Vagina (tissue), 2 donors: ENCODE results near the gene RANGAP1. TPM values are rescaled to one million over a fixed set of nuclear protein-coding genes. Genes with fewer than 3 reads are reported as not detected.

ENCODE experiments used
- DNase-seq, 2 donors: peaks; one replicate each; pipeline ENCODE4 v3.0.0-alpha.2; 2017; ENCODE audit errors: extremely low spot score in 2 of 2
- H3K27ac ChIP-seq: fragments of 200-600 bp; sonication (generic); one replicate; pipeline ENCODE4 v1.5.1; 2019
- H3K27me3 ChIP-seq: fragments of 200-600 bp; sonication (generic); one replicate; pipeline ENCODE4 v1.5.1; 2019
- H3K36me3 ChIP-seq, 2 donors: fragments of 200-600 bp; sonication (generic); one replicate each; pipeline ENCODE4 v1.5.1; 2017 to 2019
- H3K4me1 ChIP-seq: fragments of 200-600 bp; sonication (generic); one replicate; pipeline ENCODE4 v1.5.1; 2019
- H3K4me3 ChIP-seq, 2 donors: fragments of 200-600 bp; sonication (generic); 1 replicate in 1 of 2; 2 replicates in 1 of 2; pipeline ENCODE4 v1.5.1; 2016 to 2019
- H3K9me3 ChIP-seq: fragments of 200-600 bp; sonication (generic); one replicate; pipeline ENCODE4 v1.5.1; 2019
- CTCF ChIP-seq, 3 experiments: fragments of 450-650 bp in 2 of 3; fragments of 200-600 bp in 1 of 3; sonication (generic) in 1 of 3; IDR thresholded peaks; one replicate each; pipeline ENCODE4 v1.5.1; 2017 to 2019; ENCODE audit warnings: antibody characterized with exemption in 3 of 3, mild to moderate bottlenecking in 2 of 3, moderate library complexity in 2 of 3
- POLR2A ChIP-seq, 2 donors: fragments of 450-650 bp; IDR thresholded peaks; one replicate each; pipeline ENCODE4 v1.6.1; 2017; ENCODE audit warnings: antibody characterized with exemption in 2 of 2, mild to moderate bottlenecking in 2 of 2, moderate library complexity in 2 of 2
- POLR2AphosphoS5 ChIP-seq, 2 donors: sonication (generic); formaldehyde crosslinking; IDR thresholded peaks; one replicate each; pipeline ENCODE4 v1.9.0; 2017; ENCODE audit warnings: antibody characterized with exemption in 2 of 2, mild to moderate bottlenecking in 2 of 2, low read depth in 1 of 2; ENCODE audit not compliant: insufficient read depth in 1 of 2
- intact Hi-C: fragments of 100-400 bp; cut with DNase I; formaldehyde crosslinking; loops from one replicate; pipeline ENCODE4 v1.15.1; 2023
- total RNA-seq: library from RNA; depleted of rRNA; stranded (reverse); fragments of >200 nt; gene quantifications from one replicate; pipeline ENCODE4 v1.2.3, GENCODE V29; 2016

The RANGAP1 gene
- total RNA-seq, 1 donor from 2014 or later, result 45.7 TPM

GRCh38 chr22:41332217-41332939, 46.4 kb upstream of the RANGAP1 start:
- DNase-seq, result no peak
- Histone ChIP-seq H3K4me3 (no peak overlapping the region), H3K27me3 (no peaks in the 10 kb centered on the region), H3K27ac (no peak overlapping the region), H3K4me1 (no peaks in the 10 kb centered on the region), H3K36me3 (peaks cover 0 to 50% of the 10 kb centered on the region in 2 donors), H3K9me3 (no peaks in the 10 kb centered on the region)
- no peak for TF ChIP-seq CTCF (IDR thresholded peaks at IDR 0.05)
- TF ChIP-seq POLR2AphosphoS5 (IDR thresholded peaks at IDR 0.05; ENCODE audit: insufficient read depth in 1 of 2, low read depth in 1 of 2), result no peak
- no peak for TF ChIP-seq POLR2A (IDR thresholded peaks at IDR 0.05)
- intact Hi-C loops, result loop anchor here (1.0 kb wide), 1 partner anchor 109 kb away; no protein-coding TSS in a partner anchor

GRCh38 chr22:41330169-41330568, 44.2 kb upstream of the RANGAP1 start:
- intact Hi-C loops, result no loop called here
- H3K27me3 ChIP-seq, result no peaks in the 10 kb centered on the region
- H3K4me3 ChIP-seq, result no peak overlapping the region
- TF ChIP-seq POLR2A (IDR thresholded peaks at IDR 0.05), result no peak
- TF ChIP-seq CTCF (IDR thresholded peaks at IDR 0.05), result no peak
- no peak for TF ChIP-seq POLR2AphosphoS5 (IDR thresholded peaks at IDR 0.05; ENCODE audit: insufficient read depth in 1 of 2, low read depth in 1 of 2)
- H3K36me3 ChIP-seq, result peaks cover 0 to 70% of the 10 kb centered on the region in 2 donors
- no peaks in the 10 kb centered on the region for H3K9me3 ChIP-seq
- DNase-seq, result no peak
- H3K27ac ChIP-seq, result no peak overlapping the region
- H3K4me1 ChIP-seq, result no peaks in the 10 kb centered on the region

- no peaks in the 10 kb centered on the region for H3K4me1 ChIP-seq
- TF ChIP-seq POLR2A (IDR thresholded peaks at IDR 0.05) (no peak), POLR2AphosphoS5 (IDR thresholded peaks at IDR 0.05; ENCODE audit: insufficient read depth in 1 of 2, low read depth in 1 of 2) (no peak), CTCF (IDR thresholded peaks at IDR 0.05) (no peak)
- no peaks in the 10 kb centered on the region for H3K27me3 ChIP-seq
- H3K9me3 ChIP-seq, result no peaks in the 10 kb centered on the region
- peaks cover 0 to 68% of the 10 kb centered on the region in 2 donors for H3K36me3 ChIP-seq
- intact Hi-C loops, result no loop called here
- DNase-seq, result no peak
- H3K27ac ChIP-seq, result no peak overlapping the region
- H3K4me3 ChIP-seq, result no peak overlapping the region
These were observed 41.1 kb upstream of the RANGAP1 start for GRCh38 chr22:41327124-41327523.

- H3K27ac ChIP-seq, result no peak overlapping the region
- H3K27me3 ChIP-seq, result no peaks in the 10 kb centered on the region
- H3K9me3 ChIP-seq, result no peaks in the 10 kb centered on the region
- TF ChIP-seq POLR2AphosphoS5 (IDR thresholded peaks at IDR 0.05; ENCODE audit: insufficient read depth in 1 of 2, low read depth in 1 of 2), result no peak
- no peak for TF ChIP-seq POLR2A (IDR thresholded peaks at IDR 0.05)
- no peak for TF ChIP-seq CTCF (IDR thresholded peaks at IDR 0.05)
- peaks cover 0 to 58% of the 10 kb centered on the region in 2 donors for H3K36me3 ChIP-seq
- H3K4me3 ChIP-seq, result no peak overlapping the region
- no peak for DNase-seq
- intact Hi-C loops, result no loop called here
- no peaks in the 10 kb centered on the region for H3K4me1 ChIP-seq
These were observed 39.0 kb upstream of the RANGAP1 start for GRCh38 chr22:41324821-41325528.
